AG04450 (cell line): ENCODE results near the gene IGFBP1. TPM values are rescaled to one million over a fixed set of nuclear protein-coding genes. Genes with fewer than 3 reads are reported as not detected.

Source experiments
- CTCF ChIA-PET: fragments of 300-600, 350-600 bp; formaldehyde crosslinking; extraction: SDS; loops from one replicate; lab custom pipeline; 2022; ENCODE audit warnings: antibody characterized with exemption, inconsistent platforms; lab: Charles Lee
- POLR2A ChIA-PET: fragments of 350-600 bp; formaldehyde crosslinking; extraction: SDS; loops from one replicate; lab custom pipeline; 2021; ENCODE audit warnings: antibody characterized with exemption, inconsistent platforms; lab: Yijun Ruan, JAX
- DNase-seq: peaks from one replicate; pipeline ENCODE4 v3.0.0-alpha.2; 2011; ENCODE audit warnings: low read depth, low spot score
- H3K27ac ChIP-seq: one replicate; pipeline ENCODE4 v1.5.1; 2012; ENCODE audit warnings: low read depth, low read length, control low read depth
- H3K27me3 ChIP-seq: one replicate; pipeline ENCODE4 v1.6.0; 2012; ENCODE audit warnings: low read length; ENCODE audit not compliant: control insufficient read depth, insufficient read depth
- H3K4me3 ChIP-seq: 2 replicates; pipeline ENCODE4 v1.5.1; 2011; ENCODE audit warnings: mild to moderate bottlenecking, low read depth, low read length, control low read depth
- H3K9me3 ChIP-seq: 2 replicates; pipeline ENCODE4 v1.5.1; 2012; ENCODE audit warnings: low read length; ENCODE audit not compliant: control insufficient read depth, insufficient read depth
- polyA plus RNA-seq: library from polyadenylated mRNA; depleted of rRNA; stranded (reverse); fragments of >200 nt; gene quantifications from 2 replicates; pipeline ENCODE4 v1.2.3, GENCODE V29; 2011
- TF ChIP-seq, protein P1 (sequence below): IDR thresholded peaks from 2 replicates; pipeline ENCODE4 v1.5.1; 2011; ENCODE audit warnings: low read depth, low read length, control low read depth, inconsistent platforms

Gene IGFBP1
- polyA plus RNA-seq, 1 experiment: 0.07 TPM

DNA sequence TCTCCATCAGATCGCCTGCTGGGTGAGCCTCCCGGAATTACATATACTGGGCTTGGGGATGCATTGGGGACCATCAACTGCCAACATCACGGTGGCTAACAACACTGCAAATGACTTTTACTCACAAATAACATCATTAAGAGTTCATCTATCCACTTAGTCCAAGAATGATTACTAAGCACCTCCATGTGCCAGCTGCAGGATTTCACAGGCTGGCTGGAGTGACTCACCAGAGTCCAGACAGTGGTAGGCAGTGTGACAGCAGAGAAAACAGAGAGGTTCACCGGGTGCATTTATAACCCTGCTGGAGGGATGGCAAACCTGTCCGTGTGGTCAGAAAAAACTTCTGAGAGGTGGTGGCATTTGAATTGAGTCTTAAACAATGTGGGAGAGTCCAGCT lies 36.0 kb downstream of the IGFBP1 start:
- no peak for DNase-seq
- H3K27me3 ChIP-seq: no peaks in the 10 kb centered on the region
- TF ChIP-seq, protein P1, sequence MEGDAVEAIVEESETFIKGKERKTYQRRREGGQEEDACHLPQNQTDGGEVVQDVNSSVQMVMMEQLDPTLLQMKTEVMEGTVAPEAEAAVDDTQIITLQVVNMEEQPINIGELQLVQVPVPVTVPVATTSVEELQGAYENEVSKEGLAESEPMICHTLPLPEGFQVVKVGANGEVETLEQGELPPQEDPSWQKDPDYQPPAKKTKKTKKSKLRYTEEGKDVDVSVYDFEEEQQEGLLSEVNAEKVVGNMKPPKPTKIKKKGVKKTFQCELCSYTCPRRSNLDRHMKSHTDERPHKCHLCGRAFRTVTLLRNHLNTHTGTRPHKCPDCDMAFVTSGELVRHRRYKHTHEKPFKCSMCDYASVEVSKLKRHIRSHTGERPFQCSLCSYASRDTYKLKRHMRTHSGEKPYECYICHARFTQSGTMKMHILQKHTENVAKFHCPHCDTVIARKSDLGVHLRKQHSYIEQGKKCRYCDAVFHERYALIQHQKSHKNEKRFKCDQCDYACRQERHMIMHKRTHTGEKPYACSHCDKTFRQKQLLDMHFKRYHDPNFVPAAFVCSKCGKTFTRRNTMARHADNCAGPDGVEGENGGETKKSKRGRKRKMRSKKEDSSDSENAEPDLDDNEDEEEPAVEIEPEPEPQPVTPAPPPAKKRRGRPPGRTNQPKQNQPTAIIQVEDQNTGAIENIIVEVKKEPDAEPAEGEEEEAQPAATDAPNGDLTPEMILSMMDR: peak; percentile 13; the same call in 1 of the 2 replicates
- CTCF ChIA-PET: interaction anchor here (0.8 to 9.5 kb wide), 10 partner anchors 10 to 1257 kb away, joined by 3 to 167 read pairs (median 19); no protein-coding TSS in a partner anchor
- no peak overlapping the region for H3K27ac ChIP-seq
- POLR2A ChIA-PET: no interaction called here
- no peak overlapping the region for H3K4me3 ChIP-seq
- no peaks in the 10 kb centered on the region for H3K9me3 ChIP-seq

DNA sequence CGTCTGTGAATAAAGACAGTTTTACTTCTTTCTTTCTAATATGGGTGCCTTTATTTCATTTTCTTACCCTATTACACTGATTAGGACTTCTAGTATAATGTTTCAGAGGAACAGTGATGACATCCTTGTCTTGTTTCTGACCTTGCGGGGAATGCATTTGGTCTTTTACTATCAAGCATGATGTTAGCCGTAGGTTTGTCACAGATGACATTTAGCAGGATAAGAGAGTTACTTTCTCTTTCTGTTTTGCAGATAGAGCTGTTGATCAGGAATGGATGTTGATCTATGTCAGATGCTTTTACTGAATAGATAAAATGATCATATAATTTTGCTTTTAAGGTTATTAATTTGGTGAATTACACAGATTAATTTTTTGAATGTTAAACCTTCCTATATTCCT lies 39.4 kb downstream of the IGFBP1 start:
- no peak for DNase-seq
- Histone ChIP-seq H3K27ac (no peak overlapping the region), H3K9me3 (no peaks in the 10 kb centered on the region), H3K4me3 (no peak overlapping the region), H3K27me3 (no peaks in the 10 kb centered on the region)
- POLR2A ChIA-PET: no interaction called here
- TF ChIP-seq, protein P1: no peak
- CTCF ChIA-PET: no interaction called here

DNA sequence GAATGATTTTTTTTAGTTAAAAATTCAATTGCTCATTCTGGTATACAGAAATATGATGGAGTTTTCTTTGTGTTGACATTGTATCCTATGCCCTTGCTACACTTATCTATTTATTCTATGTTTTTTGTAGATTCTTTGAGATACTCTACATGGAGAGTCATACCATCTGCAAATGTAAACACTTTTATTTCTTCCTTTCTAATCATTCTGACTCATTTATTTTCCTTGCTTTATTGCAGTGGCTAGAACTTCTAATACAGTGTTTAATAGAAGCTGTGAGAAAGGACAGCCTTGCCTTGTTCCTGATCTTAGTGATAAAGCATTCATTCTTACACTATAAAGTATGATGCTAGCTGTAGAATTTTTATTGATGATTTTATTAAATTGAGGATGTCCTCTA lies 42.7 kb downstream of the IGFBP1 start:
- H3K9me3 ChIP-seq: no peaks in the 10 kb centered on the region
- H3K27me3 ChIP-seq: no peaks in the 10 kb centered on the region
- POLR2A ChIA-PET: no interaction called here
- TF ChIP-seq, protein P1: no peak
- no peak for DNase-seq
- CTCF ChIA-PET: interaction anchor here (0.9 kb wide), 1 partner anchor 9 kb away, joined by 4 read pairs; no protein-coding TSS in a partner anchor
- no peak overlapping the region for H3K27ac ChIP-seq
- no peak overlapping the region for H3K4me3 ChIP-seq

DNA sequence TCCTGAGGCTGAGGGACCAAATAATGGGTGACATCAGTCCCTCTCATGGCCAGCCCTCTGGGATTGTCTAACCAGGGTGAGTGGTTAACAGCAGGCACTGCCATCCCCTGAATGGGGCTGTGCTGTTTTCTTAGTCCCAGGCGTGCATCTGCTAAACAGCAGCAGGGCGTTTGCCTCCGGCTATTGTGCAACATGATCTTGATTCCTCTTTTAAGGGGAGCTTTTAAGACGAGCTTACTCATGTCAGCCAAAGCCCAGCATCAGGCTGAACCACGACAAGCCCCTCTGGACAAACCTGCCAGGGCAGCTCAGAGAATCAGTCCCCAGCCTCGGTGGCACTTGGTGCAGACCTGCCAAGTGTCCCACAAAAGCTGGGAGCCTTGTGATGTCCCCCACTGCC lies 49.0 kb downstream of the IGFBP1 start:
- peaks cover 10% of the 10 kb centered on the region; the same call in 1 of the 2 replicates for H3K9me3 ChIP-seq
- H3K27ac ChIP-seq: no peak overlapping the region
- H3K4me3 ChIP-seq: no peak overlapping the region
- TF ChIP-seq, protein P1: no peak
- ChIA-PET CTCF (interaction anchor here (1.0 kb wide), 1 partner anchor 15 kb away, joined by 3 read pairs; no protein-coding TSS in a partner anchor), POLR2A (no interaction called here)
- H3K27me3 ChIP-seq: no peaks in the 10 kb centered on the region
- no peak for DNase-seq

DNA sequence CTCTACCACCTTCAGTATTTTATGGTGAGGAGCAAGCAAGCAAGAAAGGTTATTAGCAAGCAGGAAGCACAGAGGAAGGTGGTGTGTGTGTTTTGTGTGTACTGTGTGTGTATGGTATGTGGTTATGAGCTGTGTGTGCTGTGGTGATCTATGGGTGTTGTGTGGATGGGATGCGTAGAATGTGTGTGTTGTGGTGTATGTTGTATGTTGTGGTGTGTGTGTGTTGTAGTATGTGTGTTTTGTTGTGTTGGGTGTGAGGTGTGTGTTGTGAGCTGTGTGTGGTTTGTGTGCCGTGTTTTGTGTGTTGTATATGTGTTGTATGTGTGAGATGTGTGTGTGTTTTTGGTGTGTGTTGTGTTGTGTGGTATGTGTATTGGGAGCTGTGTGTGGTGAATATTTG lies 49.6 kb downstream of the IGFBP1 start:
- DNase-seq: no peak
- CTCF ChIA-PET: no interaction called here
- POLR2A ChIA-PET: no interaction called here
- Histone ChIP-seq H3K27ac (no peak overlapping the region), H3K27me3 (no peaks in the 10 kb centered on the region), H3K4me3 (no peak overlapping the region), H3K9me3 (peaks cover 10% of the 10 kb centered on the region; the same call in 1 of the 2 replicates)
- TF ChIP-seq, protein P1: no peak
